Endothelial cell of umbilical vein (primary cell): Measurements from ENCODE around the gene DUSP22. TPM values are rescaled to one million over a fixed set of nuclear protein-coding genes. Genes with fewer than 3 reads are reported as not detected.

Experiments
- BruUV-seq: library from RNA; stranded (reverse); fragments of 400-500 nt; replicated peaks from 2 replicates; lab custom pipeline; 2021; lab: Mats Ljungman, UMichigan
- CTCF ChIA-PET: fragments of 300-600, 350-600 bp; sonication (Branson Sonifier 250); formaldehyde crosslinking; loops from one replicate; lab custom pipeline; 2021; ENCODE audit warnings: antibody characterized with exemption, inconsistent platforms; lab: Charles Lee
- POLR2A ChIA-PET: fragments of 300-600, 350-600 bp; sonication (Branson Sonifier 250); formaldehyde crosslinking; loops from one replicate; lab custom pipeline; 2021; ENCODE audit warnings: antibody characterized with exemption, inconsistent platforms; lab: Charles Lee
- DNase-seq: peaks from one replicate; pipeline ENCODE4 v3.0.0-alpha.2; 2011; ENCODE audit warnings: low read depth, low spot score
- FAIRE-seq: peaks from 2 replicates; lab custom pipeline; 2011; peaks lifted over from hg19 to GRCh38; lab: Jason Lieb, UNC
- H2AFZ ChIP-seq: 2 replicates; pipeline ENCODE4 v1.6.0; 2012; ENCODE audit warnings: low read depth, low read length, control low read depth, inconsistent platforms
- H3K27ac ChIP-seq: 2 replicates; pipeline ENCODE4 v1.5.1; 2011; ENCODE audit warnings: low read depth, mild to moderate bottlenecking, control low read depth, low read length, moderate library complexity; ENCODE audit not compliant: insufficient read depth
- H3K27me3 ChIP-seq, 2 experiments: 2 replicates each; pipeline versions ENCODE4 v1.6.0 to v1.6.1; 2011; ENCODE audit warnings: low read length in 2 of 2, mixed read lengths in 1 of 2; ENCODE audit not compliant: control insufficient read depth in 2 of 2, insufficient read depth in 2 of 2
- H3K36me3 ChIP-seq, 2 experiments: 2 replicates in 1 of 2; 3 replicates in 1 of 2; pipeline ENCODE4 v1.5.1; 2011; ENCODE audit warnings: low read length in 2 of 2, mild to moderate bottlenecking in 1 of 2, moderate library complexity in 1 of 2; ENCODE audit not compliant: control insufficient read depth in 2 of 2, insufficient read depth in 2 of 2; ENCODE audit errors: extremely low read depth in 1 of 2
- H3K4me1 ChIP-seq: 3 replicates; pipeline ENCODE4 v1.5.1; 2011; ENCODE audit warnings: mild to moderate bottlenecking, low read length; ENCODE audit not compliant: control insufficient read depth, insufficient read depth; ENCODE audit errors: extremely low read depth
- H3K4me2 ChIP-seq: 2 replicates; pipeline ENCODE4 v1.6.1; 2011; ENCODE audit warnings: low read length, control low read depth, mixed read lengths; ENCODE audit not compliant: insufficient read depth
- H3K4me3 ChIP-seq, 3 experiments: fragments of 200-600 bp in 1 of 3; sonication (generic), shearing (Covaris generic) in 1 of 3; replicated peaks in 1 of 3; 2 replicates each; pipeline ENCODE4 v1.5.1; 2011 to 2016; ENCODE audit warnings: control low read depth in 3 of 3, low read length in 3 of 3, mild to moderate bottlenecking in 2 of 3, inconsistent platforms in 1 of 3, low read depth in 1 of 3, moderate library complexity in 1 of 3; ENCODE audit not compliant: insufficient read depth in 1 of 3
- H3K79me2 ChIP-seq: 2 replicates; pipeline ENCODE4 v1.6.0; 2012; ENCODE audit warnings: low read length, inconsistent platforms; ENCODE audit not compliant: control insufficient read depth, insufficient read depth
- H3K9ac ChIP-seq: replicated peaks from 2 replicates; pipeline ENCODE3; 2011; ENCODE audit warnings: low read length, control low read depth; ENCODE audit not compliant: insufficient read depth; ENCODE audit errors: extremely low read depth
- H3K9me1 ChIP-seq: replicated peaks from 3 replicates; pipeline ENCODE4 v1.6.0; 2011; ENCODE audit warnings: mild to moderate bottlenecking, low read length; ENCODE audit not compliant: control insufficient read depth, insufficient read depth; ENCODE audit errors: extremely low read depth
- H3K9me3 ChIP-seq: replicated peaks from 2 replicates; pipeline ENCODE4 v1.5.1; 2012; ENCODE audit warnings: low read length, inconsistent platforms; ENCODE audit not compliant: control insufficient read depth, insufficient read depth
- H4K20me1 ChIP-seq: replicated peaks from 2 replicates; pipeline ENCODE3; 2011; ENCODE audit warnings: mild to moderate bottlenecking, low read length; ENCODE audit not compliant: control insufficient read depth, insufficient read depth; ENCODE audit errors: extremely low read depth
- EZH2 ChIP-seq: IDR thresholded peaks from 2 replicates; pipeline ENCODE4 v1.6.1; 2012; ENCODE audit warnings: borderline replicate concordance, low read depth, mild to moderate bottlenecking, moderate library complexity, low read length, inconsistent platforms; ENCODE audit not compliant: severe bottlenecking
- dilution Hi-C: fragments of 300-500 bp; cut with MboI; formaldehyde crosslinking; loops from one replicate; pipeline ENCODE4 v1.15.0; 2019; ENCODE audit warnings: low sequenced_read_pairs; ENCODE audit not compliant: extremely low pct_ligation_motif_present
- intact Hi-C: fragments of 100-400 bp; cut with micrococcal nuclease; formaldehyde crosslinking; loops from one replicate; pipeline ENCODE4 v1.10.0; 2022
- polyA plus RNA-seq, 4 experiments: library from polyadenylated mRNA; depleted of rRNA in 3 of 4; stranded (reverse) in 3 of 4; unstranded in 1 of 4; fragments of >200 nt; gene quantifications; 2 replicates each; pipeline versions ENCODE4 v1.2.1 to v1.2.3, GENCODE V29; 2011 to 2012; ENCODE audit warnings: missing spikeins in 1 of 4
- total RNA-seq: library from RNA; stranded (reverse); gene quantifications from 2 replicates; pipeline ENCODE4 v1.2.3, GENCODE V29; 2021
- TF ChIP-seq, protein P1 (sequence below), 2 donors: IDR thresholded peaks; 1 replicate in 1 of 2; 2 replicates in 1 of 2; pipeline ENCODE4 v1.5.1; 2011; ENCODE audit warnings: low read length in 2 of 2, mild to moderate bottlenecking in 2 of 2, moderate library complexity in 2 of 2, control low read depth in 1 of 2, inconsistent platforms in 1 of 2, low read depth in 1 of 2; ENCODE audit not compliant: insufficient read depth in 1 of 2; ENCODE audit errors: extremely low read depth in 1 of 2

DUSP22 gene
- total and polyA plus RNA-seq, 2 donors (not counting 3 experiments of a cell fraction or from before 2014, with no cell fraction given), result 23.2 to 33.9 TPM

DNA sequence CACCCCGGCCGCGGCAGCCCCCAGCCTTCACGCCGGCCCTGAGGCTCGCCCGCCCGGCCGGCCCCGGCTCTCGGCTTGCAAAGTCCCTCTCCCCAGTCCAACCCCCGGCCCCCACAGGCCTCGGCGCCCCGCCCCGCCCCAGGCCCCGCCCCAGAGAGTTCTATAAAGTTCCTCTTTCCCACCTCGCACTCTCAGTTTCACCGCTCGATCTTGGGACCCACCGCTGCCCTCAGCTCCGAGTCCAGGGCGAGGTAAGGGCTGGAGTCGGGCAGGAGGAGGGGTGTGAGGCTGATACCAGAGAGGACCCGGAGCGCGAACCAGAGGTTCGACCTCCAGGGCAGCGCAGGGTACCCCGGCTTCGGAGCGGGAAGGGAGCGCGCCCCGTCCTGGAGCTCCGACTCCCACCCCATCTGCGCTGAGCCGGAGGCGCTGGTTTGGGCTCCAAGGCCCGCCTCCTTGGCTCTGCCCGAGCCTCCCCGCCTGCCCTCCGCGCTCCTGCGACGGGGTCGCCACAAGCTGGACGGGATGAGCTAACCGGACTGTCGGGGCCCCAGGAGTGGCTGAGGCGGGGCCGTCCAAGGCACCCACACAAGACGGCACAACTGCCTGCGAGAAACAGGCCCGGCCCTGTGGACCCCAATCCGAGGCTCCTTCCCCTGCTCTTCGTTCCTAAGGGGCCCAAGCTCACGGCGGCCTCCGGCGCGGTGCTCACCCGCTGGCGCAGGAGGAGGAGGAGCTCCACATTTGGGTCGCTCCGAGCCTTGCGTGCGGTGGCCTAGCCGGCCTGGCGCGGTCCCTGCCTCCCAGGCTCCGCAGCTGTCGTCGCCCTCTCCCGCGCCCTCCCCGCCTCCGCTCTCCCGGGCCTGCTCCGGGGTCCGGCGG is 99.5 kb downstream of the DUSP22 start, which contains the start of gene IRF4:
IRF4 (plus strand) TSS at position 194 of the 882 bp plus-strand sequence. CDS start 1,401 bp downstream, outside the sequence.
- Histone ChIP-seq H3K9me1 (no peaks in the 10 kb centered on the region), H3K4me3 (peak within 1 kb of the TSS in 1 of 3 experiments; percentile 4), H3K9ac (no peak within 1 kb of the TSS), H3K9me3 (no peaks in the 10 kb centered on the region), H2AFZ (no peak within 1 kb of the TSS), H3K79me2 (no peaks in the 10 kb centered on the region), H3K36me3 (no peaks in the 10 kb centered on the region), H4K20me1 (no peaks in the 10 kb centered on the region), H3K27ac (no peak within 1 kb of the TSS), H3K4me2 (no peak within 1 kb of the TSS), H3K4me1 (peaks cover 6% of the 10 kb centered on the region), H3K27me3 (peaks cover 49 to 65% of the 10 kb centered on the region in 2 experiments)
- no peak for FAIRE-seq
- TF ChIP-seq, protein P1, sequence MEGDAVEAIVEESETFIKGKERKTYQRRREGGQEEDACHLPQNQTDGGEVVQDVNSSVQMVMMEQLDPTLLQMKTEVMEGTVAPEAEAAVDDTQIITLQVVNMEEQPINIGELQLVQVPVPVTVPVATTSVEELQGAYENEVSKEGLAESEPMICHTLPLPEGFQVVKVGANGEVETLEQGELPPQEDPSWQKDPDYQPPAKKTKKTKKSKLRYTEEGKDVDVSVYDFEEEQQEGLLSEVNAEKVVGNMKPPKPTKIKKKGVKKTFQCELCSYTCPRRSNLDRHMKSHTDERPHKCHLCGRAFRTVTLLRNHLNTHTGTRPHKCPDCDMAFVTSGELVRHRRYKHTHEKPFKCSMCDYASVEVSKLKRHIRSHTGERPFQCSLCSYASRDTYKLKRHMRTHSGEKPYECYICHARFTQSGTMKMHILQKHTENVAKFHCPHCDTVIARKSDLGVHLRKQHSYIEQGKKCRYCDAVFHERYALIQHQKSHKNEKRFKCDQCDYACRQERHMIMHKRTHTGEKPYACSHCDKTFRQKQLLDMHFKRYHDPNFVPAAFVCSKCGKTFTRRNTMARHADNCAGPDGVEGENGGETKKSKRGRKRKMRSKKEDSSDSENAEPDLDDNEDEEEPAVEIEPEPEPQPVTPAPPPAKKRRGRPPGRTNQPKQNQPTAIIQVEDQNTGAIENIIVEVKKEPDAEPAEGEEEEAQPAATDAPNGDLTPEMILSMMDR (IDR thresholded peaks at IDR 0.05; ENCODE audit: extremely low read depth in 1 of 2, insufficient read depth in 1 of 2, low read depth in 1 of 2, low read length in 2 of 2), result no peak
- peak; percentile 58 for TF ChIP-seq EZH2
- no peak for DNase-seq
- no TSS peak for BruUV-seq
- dilution Hi-C loops (no loop called here), intact Hi-C loops (loop anchor here (5.0 kb wide), 1 partner anchor 204 kb away; no protein-coding TSS in a partner anchor)
- ChIA-PET CTCF (no interaction called here), POLR2A (no interaction called here)
